Ovary (tissue), 3 donors: ENCODE results near the gene TP63.

Experiments
- EP300 ChIP-seq: sonication (generic); formaldehyde crosslinking; IDR thresholded peaks from one replicate; pipeline ENCODE4 v1.6.1; 2017; ENCODE audit warnings: antibody characterized with exemption
- POLR2A ChIP-seq: fragments of 450-650 bp; IDR thresholded peaks from one replicate; pipeline ENCODE4 v1.6.1; 2017; ENCODE audit warnings: antibody characterized with exemption, mild to moderate bottlenecking, moderate library complexity
- TF ChIP-seq, protein P1 (sequence below), 3 donors: fragments of 450-650 bp in 2 of 3; fragments of 200-600 bp in 1 of 3; IDR thresholded peaks; one replicate each; pipeline versions ENCODE4 v1.5.1 to v1.8.0; 2016 to 2022; ENCODE audit warnings: antibody characterized with exemption in 3 of 3, mild to moderate bottlenecking in 1 of 3
- donor health status: DM: no; HTN: no; CAD: no.

DNA sequence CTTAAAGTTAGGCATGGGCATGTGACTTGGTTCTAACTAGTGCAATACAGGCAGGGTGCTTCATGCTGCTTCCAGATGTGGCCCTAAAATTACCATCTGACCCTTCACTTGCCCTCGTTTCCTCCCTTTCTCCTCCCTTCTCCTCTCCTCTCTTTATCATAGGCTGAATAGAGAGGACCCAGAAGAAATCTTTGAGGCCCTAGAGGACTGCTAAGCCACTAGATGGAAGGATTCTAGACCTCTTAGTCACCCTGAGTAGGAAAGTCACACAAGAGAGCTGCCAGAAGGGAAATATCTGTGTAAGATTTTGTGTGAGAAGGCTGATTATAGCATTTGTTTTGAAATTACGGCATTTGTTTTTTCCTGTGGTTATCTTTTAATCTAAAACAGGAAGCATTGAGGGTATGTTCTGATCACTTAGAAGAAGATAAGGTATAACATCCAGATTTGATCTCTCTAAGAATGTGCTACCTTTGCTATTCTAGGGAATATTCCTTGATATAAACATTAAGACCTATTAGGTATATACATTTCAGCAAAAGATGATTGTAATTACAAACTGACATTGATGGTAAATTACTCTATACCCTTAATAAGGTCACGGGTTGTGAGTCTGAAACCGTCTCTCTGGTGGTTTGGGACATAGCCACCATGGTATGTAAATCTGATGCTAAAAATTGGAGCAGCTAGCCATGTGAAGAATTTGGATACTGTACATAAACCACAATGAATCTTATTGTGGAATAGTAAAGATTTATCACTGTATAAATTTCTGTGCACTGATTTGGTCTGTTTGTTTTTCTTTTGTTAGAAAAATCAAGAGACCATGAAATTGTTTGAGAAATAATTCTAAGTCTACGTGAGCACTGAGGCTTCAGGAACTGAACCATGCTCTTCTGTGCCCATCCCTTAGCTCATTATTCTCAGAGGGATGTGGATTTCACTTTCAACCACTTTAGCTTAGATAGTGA is 84.1 kb downstream of the TP63 start:
- TF ChIP-seq, protein P1, sequence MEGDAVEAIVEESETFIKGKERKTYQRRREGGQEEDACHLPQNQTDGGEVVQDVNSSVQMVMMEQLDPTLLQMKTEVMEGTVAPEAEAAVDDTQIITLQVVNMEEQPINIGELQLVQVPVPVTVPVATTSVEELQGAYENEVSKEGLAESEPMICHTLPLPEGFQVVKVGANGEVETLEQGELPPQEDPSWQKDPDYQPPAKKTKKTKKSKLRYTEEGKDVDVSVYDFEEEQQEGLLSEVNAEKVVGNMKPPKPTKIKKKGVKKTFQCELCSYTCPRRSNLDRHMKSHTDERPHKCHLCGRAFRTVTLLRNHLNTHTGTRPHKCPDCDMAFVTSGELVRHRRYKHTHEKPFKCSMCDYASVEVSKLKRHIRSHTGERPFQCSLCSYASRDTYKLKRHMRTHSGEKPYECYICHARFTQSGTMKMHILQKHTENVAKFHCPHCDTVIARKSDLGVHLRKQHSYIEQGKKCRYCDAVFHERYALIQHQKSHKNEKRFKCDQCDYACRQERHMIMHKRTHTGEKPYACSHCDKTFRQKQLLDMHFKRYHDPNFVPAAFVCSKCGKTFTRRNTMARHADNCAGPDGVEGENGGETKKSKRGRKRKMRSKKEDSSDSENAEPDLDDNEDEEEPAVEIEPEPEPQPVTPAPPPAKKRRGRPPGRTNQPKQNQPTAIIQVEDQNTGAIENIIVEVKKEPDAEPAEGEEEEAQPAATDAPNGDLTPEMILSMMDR (IDR thresholded peaks at IDR 0.05), result no peak
- TF ChIP-seq POLR2A (no peak), EP300 (no peak)
